ENCODE data around the gene UBALD1.

GRCh38 chr16:4572715-4573114 lies 42.0 kb downstream of the UBALD1 start:
- no peak for TF ChIP-seq CTCF (conservative IDR thresholded peaks at IDR 0.05 in 1 of 2, IDR thresholded peaks at IDR 0.05 in 1 of 2; ENCODE audit: extremely low read depth in 1 of 2, insufficient read depth in 1 of 2, low read depth in 1 of 2, low read length in 2 of 2)
- no peak for TF ChIP-seq EZH2 (IDR thresholded peaks at IDR 0.05; ENCODE audit: borderline replicate concordance, low read length)

All from mammary epithelial cell (primary cell).